GM21786 (cell line): ENCODE results near the gene IL11RA.

Source experiments
- ATAC-seq: cut with Tn5 transposase; IDR thresholded peaks from one replicate; pipeline ENCODE4 v1.9.1; 2021; ENCODE audit not compliant: unreplicated experiment

Gene IL11RA

DNA sequence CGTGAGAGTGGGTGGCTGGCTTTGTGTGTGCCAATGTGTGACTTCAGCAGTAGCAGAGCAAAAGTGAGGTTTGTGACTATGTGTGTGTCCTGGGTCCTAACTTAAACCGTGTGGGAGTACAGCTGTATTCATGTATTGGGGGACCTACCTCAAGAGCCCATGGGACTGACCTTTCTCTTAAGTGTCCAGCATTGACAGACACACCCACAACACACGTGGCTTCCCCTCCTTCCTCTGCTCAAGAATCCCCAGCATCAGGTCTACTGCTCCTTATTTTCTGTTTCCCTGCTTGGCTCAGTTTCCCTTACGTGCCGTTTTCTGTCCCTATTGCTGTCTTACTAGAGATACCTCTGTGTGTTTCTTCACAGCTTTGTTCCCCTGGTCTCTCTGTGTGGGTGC lies 616 bp downstream of the IL11RA start:
- no peak for ATAC-seq

DNA sequence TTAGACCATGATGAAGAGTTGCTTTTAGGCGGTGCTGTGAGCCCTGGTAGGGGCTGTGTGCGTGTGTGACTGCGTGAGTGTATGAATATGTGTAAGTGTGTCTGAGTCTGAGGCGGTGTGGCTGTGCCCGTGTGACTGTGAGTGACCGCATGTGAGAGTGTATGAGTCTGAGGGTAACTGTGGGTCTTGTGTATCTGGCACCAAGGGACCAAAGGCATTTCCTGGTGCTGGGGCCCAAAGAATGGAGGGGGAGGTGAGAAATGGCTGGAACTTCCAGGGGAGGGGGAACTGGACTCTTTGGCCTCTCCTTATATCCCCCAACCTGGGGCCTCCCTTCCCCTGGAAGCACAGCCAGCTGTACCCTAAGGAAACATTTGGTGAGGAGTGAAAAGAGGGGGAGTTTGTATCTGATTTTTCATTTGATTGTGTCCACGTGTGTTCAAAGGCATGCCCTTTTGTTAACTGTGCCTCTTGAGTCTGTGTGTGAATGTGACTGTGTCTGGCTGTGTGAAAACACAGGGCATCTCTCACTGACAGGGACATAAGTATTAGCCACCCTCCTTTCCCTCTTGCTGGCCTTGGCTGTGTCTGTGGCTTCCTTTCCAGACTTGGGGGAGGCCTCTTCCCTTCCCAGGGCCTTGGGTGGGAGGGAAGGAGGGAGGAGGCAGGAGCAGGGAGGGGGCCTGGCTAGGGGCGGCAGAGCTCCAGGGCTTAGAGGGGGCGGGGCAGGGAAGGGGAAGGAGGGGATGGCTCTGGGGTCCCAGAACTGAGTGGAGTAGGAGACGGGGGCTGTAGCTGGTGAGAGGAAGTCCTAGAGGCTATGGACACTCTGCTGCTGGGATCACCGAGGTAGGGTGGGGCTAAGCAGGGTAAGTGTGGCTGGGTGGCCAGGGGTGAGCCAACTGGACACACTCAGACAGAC lies 1.4 kb downstream of the IL11RA start:
- ATAC-seq: no peak

DNA sequence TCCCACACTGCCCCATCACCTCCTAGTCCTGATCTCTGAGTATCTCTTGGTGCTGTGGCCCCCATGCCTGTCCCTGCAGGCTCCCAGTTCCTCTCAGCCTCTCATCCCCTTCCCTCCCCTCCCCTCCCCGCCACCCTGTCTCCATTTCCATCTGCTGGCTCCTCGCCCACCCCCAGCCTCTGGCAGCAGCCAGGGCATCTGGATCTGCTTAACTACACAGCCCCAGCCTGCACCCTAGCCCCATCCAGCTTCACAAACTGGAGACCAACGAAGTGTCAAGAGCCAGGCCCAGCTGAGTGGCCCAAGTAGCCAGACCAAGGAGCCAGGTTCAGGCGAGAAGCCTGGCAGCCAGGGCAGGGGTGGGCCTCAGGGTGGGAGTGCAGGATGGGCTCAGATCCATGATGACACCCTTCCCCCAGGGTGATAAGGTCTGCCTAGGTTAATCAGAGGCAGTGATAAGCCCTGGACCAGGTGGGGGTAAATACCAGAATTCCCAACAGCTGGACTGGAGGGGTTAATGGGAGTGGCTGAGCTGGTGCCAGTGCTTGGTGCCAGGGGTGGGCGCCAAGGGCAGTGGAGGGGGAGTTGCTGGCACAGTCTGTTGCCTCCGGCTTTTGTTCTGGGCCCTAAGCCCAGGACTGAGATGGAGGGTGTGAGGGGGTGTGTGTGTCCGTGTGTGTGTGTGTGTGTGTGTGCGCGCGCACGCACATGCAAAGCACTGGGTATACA lies 2.5 kb downstream of the IL11RA start:
- ATAC-seq: no peak

DNA sequence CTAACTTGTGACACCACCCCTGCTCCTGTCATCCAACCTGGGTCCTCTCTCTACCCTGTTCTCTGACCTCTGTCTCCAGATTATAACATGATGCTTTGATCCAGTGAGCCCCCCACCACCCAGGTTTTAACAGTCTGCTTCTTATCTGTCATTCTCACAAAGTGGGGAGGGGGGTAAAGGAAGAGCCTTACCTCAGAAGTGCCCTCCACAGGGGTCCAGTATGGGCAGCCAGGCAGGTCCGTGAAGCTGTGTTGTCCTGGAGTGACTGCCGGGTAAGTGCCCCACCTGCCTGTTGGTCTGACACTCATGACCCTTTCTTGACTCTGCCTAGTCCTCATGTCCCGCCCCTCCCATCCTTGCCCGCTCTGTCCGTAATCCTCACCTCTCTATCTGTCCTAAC lies 3.4 kb downstream of the IL11RA start:
- no peak for ATAC-seq

DNA sequence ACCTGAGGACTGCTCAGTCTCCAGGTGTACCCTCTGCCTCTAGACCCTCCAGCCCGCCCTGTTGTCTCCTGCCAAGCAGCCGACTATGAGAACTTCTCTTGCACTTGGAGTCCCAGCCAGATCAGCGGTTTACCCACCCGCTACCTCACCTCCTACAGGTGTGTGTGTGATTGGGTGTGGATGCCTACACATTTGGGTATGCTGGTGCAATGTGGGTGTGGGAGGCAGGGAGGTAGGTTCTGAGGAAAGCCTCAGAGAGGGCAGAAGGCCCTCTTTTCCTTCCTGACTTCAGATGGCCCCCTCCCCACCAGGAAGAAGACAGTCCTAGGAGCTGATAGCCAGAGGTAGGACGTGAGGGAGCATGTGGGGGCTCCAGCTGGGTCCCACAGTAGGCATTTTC lies 5.0 kb downstream of the IL11RA start:
- no peak for ATAC-seq

DNA sequence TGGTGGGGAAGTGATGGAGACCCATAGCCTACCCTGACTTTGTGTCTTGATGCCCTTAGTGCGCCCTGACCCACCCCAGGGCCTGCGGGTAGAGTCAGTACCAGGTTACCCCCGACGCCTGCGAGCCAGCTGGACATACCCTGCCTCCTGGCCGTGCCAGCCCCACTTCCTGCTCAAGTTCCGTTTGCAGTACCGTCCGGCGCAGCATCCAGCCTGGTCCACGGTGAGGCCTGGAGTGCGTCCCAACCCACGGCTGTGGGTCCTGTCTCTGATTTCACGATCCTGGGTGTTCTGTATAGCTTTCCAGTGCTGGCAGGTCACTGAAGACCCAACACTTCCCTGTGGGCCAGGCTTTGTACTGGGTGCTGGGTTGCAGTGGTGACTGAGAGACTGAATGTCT lies 6.5 kb downstream of the IL11RA start:
- no peak for ATAC-seq

DNA sequence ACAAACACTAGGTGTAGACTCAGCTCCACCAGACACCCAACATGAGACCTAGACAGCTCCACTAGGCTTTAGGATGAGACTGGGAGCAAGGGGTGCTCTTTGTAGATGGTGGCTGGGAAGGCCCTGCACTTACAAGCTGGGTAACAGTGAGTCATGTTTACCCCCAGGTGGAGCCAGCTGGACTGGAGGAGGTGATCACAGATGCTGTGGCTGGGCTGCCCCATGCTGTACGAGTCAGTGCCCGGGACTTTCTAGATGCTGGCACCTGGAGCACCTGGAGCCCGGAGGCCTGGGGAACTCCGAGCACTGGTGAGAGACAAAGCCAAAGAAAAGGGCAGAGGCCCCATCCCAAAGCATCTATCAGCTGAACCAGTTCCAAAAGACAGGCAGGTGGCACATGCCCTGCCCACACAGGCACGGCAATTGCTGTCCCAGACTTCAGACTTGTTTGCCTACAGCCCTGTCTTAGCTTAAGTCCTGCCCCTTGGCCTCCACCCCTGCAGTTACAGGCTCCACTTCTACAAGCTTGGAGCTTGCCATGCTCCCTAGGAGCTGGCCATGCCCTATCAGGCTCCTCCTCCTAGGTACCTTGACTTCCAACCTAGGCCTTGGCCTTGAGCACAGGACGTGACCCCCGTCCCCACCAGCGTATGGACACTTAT lies 7.7 kb downstream of the IL11RA start:
- no peak for ATAC-seq

DNA sequence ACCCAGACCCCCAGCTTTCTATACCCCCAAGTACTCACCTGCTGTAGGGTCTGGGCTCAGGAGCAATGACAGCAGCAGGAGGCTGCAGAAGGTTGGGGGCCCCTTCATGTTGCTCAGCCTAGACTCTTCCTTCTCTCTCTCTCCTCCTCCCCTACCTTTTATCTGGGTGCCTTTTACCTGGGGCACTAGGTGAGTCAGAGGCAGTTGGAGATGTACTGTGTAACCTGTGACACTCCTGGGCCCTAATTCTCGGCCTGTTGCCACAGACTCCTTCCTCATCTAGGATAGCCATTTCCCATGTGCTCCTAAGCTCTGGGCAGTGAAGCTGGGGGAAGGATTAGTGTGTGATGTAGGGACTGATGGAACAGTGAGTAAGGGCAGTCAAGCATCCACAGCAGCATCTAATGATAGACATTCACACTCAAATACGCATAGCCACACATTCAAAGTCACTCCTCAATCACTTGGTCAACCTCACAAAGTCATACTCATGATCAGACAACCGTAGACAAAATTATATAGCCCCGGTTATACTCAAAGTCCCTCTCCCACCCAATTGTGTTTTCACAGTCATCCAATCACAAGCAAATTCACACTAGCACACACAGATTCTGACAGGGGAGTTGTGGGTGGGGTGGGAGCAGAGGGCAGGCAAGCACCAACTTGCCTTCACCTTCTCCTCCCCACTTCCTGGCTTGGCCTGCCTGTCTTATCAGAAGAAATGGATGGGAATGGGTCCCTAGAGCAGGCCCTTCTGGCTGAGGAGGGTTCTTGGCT lies 10.7 kb downstream of the IL11RA start, which contains the start of gene CCL27:
CCL27 (minus strand) TSS at position 132 of the 777 bp plus-strand sequence; CDS start at position 108, 24 bp downstream.
- no peak for ATAC-seq

DNA sequence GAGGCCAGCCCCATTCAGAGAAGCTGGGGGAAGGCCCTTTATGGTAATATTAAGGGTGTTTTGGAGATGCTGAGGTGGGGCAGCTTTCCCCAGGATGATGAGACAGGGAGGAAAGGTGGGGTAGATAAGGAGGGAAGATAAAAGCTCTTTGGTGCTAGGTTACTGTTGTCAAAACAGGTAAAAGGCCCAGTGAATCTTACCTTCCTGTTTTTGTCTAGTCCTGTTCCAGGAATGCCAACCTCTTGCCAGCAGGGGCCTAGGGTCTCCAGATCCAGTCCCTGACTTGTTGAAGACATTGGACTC lies 11.3 kb downstream of the IL11RA start:
- ATAC-seq: no peak

DNA sequence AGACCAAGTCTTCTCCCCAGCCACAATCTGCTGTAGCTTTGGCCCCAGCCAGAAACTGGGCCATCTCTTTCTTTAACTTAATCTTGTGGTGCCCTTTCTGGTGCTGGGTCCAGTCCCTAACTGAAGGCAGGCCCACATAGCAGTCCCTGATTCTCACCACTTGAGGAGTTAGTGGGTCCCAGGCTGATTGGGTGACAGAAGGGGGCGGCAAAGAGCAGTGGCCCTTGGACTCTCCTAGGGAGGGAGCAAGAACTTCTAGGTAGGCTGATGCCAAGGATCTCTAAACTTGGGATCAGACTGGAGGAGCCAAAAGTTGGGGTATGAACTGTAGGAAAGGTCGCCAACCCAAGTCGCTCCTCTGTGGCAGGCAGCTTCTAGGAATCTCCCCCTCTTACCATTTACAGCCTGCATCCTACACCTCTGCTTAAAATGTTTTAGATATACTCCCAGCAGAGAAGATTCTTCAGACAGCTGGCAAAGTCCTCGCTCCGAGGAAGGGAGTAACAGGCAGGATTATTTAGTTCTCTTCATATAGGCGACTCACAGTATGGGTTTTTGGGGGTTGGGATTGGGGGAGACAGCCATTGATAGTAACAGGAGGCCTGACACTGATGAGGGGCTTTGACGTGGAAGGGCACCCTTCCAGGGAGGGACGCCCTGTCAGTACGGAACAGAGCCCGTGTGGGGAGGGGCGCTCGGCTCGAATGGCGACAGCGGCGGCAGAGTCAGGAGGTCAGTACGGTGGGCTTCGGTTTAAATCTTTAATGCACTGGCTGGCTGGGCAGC lies 12.5 kb downstream of the IL11RA start:
- ATAC-seq: peak; percentile 63

DNA sequence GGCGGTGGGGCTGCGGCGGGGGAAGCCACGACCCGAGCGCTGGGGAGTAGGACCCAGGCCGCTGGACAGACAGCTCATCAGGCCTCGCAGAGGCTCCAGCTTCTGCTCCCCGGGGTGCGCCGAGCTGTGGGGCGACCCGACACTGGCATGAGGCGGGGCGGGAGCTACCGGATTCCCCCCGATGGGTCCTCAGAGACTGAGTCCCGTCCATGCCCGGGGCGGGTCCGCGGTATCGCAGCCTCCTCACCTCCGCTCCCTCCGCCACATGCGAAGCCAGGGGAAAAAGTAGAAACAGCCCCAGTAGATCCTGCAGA lies 13.0 kb downstream of the IL11RA start:
- ATAC-seq: peak; percentile 13

DNA sequence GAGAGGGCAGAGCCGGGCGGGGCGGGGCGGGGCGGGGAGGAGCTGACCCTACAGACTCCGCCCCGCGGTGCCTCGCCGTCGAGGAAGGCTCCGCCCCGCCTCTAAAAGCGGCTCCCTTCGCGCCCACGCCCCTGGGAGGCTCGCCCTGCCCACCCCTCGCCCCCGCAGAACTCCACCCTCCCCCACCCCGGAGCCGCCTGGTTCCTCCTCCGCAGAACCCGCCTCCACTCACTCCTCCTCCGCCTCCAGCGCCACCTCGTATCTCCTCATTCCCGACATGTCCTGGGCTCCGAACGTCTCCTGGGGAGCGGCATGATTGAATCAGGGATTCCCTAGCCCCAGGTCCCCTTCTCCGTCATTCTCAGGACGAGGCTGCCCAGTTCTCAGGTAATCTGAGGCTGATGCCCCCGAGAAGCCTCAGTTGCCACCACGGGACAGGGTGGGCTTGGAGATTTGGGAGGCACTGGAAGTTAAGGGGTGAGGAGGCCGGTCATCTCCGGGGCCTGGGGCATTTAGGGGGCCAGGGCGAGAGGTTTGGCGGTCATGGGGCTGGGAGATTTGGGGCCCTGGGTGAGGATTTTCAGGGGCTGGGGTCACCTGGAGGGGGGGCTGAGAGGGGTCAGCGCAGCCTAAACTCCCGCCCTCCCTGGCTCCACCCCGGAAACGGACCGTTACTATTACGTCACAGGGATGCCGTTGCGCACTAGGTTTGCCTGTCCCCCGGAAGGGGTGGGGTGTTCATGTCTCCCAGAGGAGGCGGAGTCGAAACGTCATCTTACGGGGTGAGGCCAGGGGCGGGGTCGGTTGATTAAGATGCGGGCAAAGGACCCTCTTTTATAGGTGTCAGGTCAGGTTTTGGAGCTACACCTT lies 13.6 kb downstream of the IL11RA start:
- ATAC-seq: peak; percentile 59

DNA sequence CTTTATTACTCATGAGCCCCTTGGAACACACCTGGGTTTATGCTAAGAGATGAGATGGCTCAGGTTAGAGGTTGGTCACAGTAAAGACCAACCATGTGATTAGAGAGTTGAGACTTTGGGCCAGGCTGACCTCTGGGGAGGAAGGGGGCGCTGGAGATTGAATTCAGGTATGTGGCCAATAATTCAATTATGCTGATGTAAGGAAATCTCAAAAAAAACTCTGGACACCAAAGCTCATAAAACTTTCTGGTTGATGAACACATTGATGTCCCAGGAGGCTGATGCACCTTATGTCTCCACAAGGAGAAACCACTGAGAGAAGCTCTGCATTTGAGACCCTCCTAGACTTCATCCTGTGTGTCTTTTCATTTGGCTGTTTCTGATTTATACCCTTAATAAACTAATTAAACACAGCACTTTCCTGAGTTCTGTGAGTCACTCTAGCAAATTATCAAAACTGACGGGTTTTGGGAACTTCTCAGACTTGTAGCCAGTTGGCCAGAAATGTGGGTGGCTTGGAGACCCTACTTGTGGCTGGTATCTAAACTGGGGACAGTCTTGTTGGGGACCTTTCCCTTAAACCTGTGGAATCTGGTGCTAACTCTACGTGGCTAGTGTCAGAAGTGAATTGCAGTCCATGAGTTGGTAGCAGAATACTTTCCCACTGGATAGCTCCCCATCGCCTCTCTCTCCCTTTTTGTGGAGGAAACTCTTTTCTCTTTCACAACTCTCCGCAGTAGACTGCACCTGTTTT lies 18.0 kb downstream of the IL11RA start:
- ATAC-seq: no peak

DNA sequence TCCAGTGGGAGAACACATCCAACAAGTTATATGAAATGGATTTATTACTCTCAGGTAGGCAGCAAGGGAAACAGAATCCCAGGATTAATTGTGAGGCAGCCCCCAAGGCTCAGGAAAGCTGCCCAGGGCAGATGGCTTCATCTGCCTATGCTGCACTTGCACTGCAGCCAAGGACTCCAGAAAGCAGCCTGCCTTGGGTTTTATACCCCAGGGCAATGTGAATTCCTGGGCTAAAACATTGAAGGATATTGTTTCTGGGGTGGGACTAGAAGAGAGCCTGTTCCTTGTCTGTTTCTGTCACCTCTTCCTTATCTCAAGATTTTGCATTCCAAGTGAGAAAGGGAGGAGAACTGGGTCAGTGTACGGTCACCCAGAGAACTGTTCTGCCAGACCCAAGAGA lies 19.3 kb downstream of the IL11RA start:
- ATAC-seq: no peak

DNA sequence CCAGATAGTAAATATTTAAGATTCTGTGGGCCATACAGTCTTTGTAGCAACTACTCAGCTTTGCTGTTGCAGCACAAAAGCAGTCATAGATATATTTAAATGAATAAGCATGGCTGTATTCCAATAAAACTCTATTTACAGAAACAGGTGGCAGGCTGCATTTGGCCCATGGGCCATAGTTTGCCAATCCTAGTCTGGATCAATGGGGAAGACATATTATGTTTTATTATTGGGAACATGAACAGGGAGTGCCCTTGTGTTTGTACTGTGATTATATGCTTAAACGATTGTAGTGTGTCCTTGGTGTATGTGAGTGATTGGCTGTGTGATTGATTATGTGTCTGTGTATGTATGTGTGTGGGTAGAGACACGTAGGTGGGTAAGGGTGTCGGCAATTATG lies 22.5 kb downstream of the IL11RA start:
- ATAC-seq: no peak

DNA sequence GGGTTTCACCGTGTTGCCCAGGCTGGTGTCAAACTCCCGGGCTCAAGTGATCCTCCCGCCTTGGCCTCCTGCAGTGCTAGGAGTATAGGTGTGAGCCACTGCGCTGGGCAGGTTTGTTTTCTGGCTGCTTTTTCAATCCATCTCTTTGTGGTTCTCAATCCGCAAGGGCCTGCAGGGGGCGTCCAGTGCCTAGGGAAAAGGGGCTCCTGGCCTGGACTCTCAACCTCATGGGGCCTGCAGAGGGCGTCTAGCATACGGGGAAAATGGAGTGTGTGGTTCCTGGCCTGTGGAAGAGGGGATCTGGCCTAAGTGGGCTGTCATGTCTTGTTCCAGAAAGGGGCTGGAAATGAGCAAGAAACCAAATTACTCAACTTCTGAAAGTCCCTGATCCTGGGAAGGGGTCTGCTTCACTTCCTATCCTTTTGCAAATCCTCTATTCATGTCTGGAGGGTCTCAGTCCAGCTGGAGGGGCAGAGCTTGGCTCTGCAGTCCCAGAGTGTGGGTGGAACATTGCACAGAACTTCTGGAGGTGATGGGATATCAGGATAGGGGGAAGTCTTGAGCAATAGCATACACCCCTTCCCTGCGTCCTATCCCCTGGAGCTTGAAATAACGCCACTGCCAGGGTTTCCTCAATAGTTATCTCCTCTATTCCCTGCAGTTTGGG lies 23.2 kb downstream of the IL11RA start:
- peak; percentile 60 for ATAC-seq

DNA sequence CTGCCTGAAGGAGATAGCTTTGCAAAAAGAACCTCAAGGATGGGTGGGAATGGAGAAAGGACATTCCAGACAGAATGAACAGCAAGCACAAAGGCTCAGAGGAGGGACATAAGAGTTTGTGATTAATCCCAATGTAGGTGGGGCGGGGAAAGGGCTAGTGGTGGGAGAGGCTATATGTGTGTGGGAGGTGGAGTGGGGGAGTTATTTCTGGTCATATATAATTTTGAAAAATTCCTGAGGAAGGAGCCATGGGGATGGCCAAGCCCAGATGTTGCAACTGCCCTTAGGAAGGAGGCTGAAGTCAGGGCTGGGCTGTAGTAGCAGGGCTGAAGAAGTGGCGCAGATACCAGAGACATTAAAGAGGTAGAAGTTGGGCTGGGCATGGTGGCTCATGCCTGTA lies 23.9 kb downstream of the IL11RA start:
- no peak for ATAC-seq

DNA sequence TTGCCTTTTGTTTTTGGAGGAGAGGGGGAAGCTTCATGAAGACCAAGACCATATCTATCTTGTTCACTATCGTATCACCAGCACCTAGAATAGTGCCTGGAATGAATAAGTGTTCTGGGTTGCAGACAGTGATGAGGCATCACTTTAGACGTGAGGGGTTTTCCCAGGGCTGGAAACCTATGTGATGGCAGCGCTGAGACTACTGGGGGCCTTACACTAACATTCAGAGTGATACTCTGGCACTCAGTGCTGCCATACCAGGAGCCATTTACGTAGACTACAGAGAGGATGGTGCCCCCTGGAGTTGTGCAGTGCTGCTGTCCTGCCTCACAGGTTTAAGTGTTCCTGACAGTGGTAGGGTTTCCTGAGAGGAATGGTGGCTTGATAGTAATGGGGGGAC lies 32.2 kb downstream of the IL11RA start:
- no peak for ATAC-seq
